Nephron progenitor cell (in vitro differentiated cells): ENCODE data around the gene UBE2E2.

Experiments
- DNase-seq: peaks from one replicate; pipeline ENCODE4 v3.0.0; 2021
- H3K27ac Mint-ChIP-seq: 2 replicates; pipeline ENCODE4 v1.8.0; 2021; ENCODE audit warnings: mild to moderate bottlenecking, moderate library complexity, mixed read lengths
- H3K27me3 Mint-ChIP-seq: 2 replicates; pipeline ENCODE4 v1.8.0; 2021; ENCODE audit warnings: mild to moderate bottlenecking, low read depth, mixed read lengths; ENCODE audit not compliant: poor library complexity
- H3K36me3 Mint-ChIP-seq: 2 replicates; pipeline ENCODE4 v1.8.0; 2021; ENCODE audit warnings: low read depth, mixed read lengths
- H3K4me1 Mint-ChIP-seq: 2 replicates; pipeline ENCODE4 v1.8.0; 2021; ENCODE audit warnings: mixed read lengths
- H3K4me3 Mint-ChIP-seq: 2 replicates; pipeline ENCODE4 v1.8.0; 2021; ENCODE audit warnings: mild to moderate bottlenecking, moderate library complexity, mixed read lengths
- H3K9me3 Mint-ChIP-seq: 2 replicates; pipeline ENCODE4 v1.8.0; 2021; ENCODE audit warnings: mild to moderate bottlenecking, moderate library complexity, mixed read lengths
- TF ChIP-seq, protein P1 (sequence below): fragments of 200-600 bp; sonication (generic); IDR thresholded peaks from 2 replicates; pipeline ENCODE4 v1.5.0; 2021; ENCODE audit warnings: antibody characterized with exemption

The UBE2E2 gene

GRCh38 chr3:23587513-23587912 is 384.4 kb downstream of the UBE2E2 start:
- Mint-ChIP-seq H3K27me3 (peaks cover 3% of the 10 kb centered on the region), H3K27ac (no peak overlapping the region), H3K4me3 (no peak overlapping the region), H3K36me3 (peaks cover 4% of the 10 kb centered on the region), H3K4me1 (peaks cover 25% of the 10 kb centered on the region), H3K9me3 (peaks cover 15% of the 10 kb centered on the region)
- no peak for DNase-seq
- TF ChIP-seq, protein P1, sequence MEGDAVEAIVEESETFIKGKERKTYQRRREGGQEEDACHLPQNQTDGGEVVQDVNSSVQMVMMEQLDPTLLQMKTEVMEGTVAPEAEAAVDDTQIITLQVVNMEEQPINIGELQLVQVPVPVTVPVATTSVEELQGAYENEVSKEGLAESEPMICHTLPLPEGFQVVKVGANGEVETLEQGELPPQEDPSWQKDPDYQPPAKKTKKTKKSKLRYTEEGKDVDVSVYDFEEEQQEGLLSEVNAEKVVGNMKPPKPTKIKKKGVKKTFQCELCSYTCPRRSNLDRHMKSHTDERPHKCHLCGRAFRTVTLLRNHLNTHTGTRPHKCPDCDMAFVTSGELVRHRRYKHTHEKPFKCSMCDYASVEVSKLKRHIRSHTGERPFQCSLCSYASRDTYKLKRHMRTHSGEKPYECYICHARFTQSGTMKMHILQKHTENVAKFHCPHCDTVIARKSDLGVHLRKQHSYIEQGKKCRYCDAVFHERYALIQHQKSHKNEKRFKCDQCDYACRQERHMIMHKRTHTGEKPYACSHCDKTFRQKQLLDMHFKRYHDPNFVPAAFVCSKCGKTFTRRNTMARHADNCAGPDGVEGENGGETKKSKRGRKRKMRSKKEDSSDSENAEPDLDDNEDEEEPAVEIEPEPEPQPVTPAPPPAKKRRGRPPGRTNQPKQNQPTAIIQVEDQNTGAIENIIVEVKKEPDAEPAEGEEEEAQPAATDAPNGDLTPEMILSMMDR = no peak

- TF ChIP-seq, protein P1 = no peak
- peaks cover 25% of the 10 kb centered on the region for H3K4me1 Mint-ChIP-seq
- H3K4me3 Mint-ChIP-seq = no peak overlapping the region
- H3K36me3 Mint-ChIP-seq = no peaks in the 10 kb centered on the region
- peaks cover 8% of the 10 kb centered on the region for H3K9me3 Mint-ChIP-seq
- H3K27ac Mint-ChIP-seq = peak overlapping the region; percentile 57
- no peak for DNase-seq
- H3K27me3 Mint-ChIP-seq = peaks cover 3% of the 10 kb centered on the region
Observed at GRCh38 chr3:23588547-23588946, 385.4 kb downstream of the UBE2E2 start.

DNA sequence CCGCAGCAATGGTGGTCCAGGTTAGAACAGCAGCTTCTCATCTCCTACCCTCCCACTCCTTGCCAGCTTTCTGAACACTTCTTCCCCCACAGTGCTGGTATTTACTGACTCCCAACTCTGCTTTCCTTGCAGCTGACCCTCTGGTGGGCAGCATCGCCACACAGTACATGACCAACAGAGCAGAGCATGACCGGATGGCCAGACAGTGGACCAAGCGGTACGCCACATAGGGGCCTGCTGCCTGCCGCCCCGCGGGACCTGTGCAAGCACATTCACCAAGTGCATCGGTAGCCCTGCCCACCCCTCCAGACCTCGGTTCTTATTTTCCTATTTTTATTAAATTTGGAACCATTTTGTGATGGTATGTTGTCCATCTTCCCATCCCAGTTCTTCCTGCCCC is 386.5 kb downstream of the UBE2E2 start:
- H3K27ac Mint-ChIP-seq = no peak overlapping the region
- DNase-seq = no peak
- TF ChIP-seq, protein P1 = no peak
- no peak overlapping the region for H3K4me3 Mint-ChIP-seq
- peaks cover 33% of the 10 kb centered on the region for H3K4me1 Mint-ChIP-seq
- H3K27me3 Mint-ChIP-seq = no peaks in the 10 kb centered on the region
- H3K9me3 Mint-ChIP-seq = no peaks in the 10 kb centered on the region
- no peaks in the 10 kb centered on the region for H3K36me3 Mint-ChIP-seq

DNA sequence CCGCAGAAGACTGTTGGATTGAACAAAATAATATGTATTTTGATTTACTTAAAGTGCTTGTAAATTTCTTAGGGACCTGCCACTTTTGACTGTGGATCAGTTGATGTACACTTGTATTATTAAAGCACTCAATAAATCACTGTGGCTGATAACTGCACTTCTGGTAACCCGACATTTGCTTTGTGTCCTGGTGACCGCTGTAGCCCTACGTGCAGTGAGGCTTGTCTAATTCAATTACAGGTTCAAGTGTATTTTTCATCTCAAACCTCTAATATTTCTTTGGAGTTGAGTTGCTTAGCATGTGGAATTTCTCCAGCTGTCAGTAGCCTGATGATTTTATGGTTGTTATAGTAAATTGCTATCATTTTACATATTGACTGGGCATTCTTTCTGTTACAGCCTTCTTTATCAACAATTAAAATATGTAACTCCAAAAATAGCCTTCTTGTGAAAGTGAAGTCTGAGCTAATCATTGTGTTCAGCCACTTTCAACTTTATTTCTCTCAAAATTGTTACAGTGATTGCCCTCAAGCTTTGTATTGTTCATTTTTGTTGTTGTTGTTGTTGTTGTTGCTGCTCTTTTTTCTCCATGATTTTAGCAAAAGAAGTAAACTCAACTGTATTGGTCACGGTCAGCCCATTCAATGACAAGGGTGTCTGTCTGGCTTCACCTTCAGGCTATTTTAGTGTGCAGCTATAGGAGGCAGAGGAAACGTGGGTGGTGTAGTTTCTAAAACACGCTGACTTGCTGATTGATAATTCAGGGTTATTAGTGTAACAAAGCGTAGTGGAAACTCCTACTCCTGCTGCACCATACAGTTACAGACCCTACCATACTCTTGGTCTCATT is 387.5 kb downstream of the UBE2E2 start:
- Mint-ChIP-seq H3K36me3 (peaks cover 4% of the 10 kb centered on the region), H3K27ac (no peak overlapping the region), H3K4me1 (peaks cover 44% of the 10 kb centered on the region), H3K4me3 (no peak overlapping the region), H3K9me3 (no peaks in the 10 kb centered on the region), H3K27me3 (no peaks in the 10 kb centered on the region)
- no peak for DNase-seq
- TF ChIP-seq, protein P1 = no peak

GRCh38 chr3:23591374-23591773 is 388.2 kb downstream of the UBE2E2 start:
- TF ChIP-seq, protein P1 = no peak
- H3K36me3 Mint-ChIP-seq = peaks cover 11% of the 10 kb centered on the region
- H3K9me3 Mint-ChIP-seq = peaks cover 3% of the 10 kb centered on the region
- H3K27me3 Mint-ChIP-seq = no peaks in the 10 kb centered on the region
- H3K4me3 Mint-ChIP-seq = no peak overlapping the region
- no peak overlapping the region for H3K27ac Mint-ChIP-seq
- H3K4me1 Mint-ChIP-seq = peaks cover 49% of the 10 kb centered on the region
- DNase-seq = no peak
